Neural cell (in vitro differentiated cells): ENCODE results near the gene RHBDF2. TPM values are rescaled to one million over a fixed set of nuclear protein-coding genes. Genes with fewer than 3 reads are reported as not detected.

Source experiments
- H2AFZ ChIP-seq: fragments of 200-600, 300-800 bp; sonication (generic), shearing (Covaris generic); 2 replicates; pipeline ENCODE4 v1.6.0; 2014; ENCODE audit warnings: low read depth, mild to moderate bottlenecking, antibody characterized with exemption, low read length, moderate library complexity
- H3F3A ChIP-seq: fragments of 200-600 bp; shearing (Covaris generic); 2 replicates; pipeline ENCODE4 v1.6.1; 2016; ENCODE audit warnings: mild to moderate bottlenecking, moderate library complexity, mixed read lengths, antibody characterized with exemption, low read length; ENCODE audit not compliant: insufficient read depth, poor library complexity, severe bottlenecking
- H3K27ac ChIP-seq: fragments of 200-600, 300-800 bp; sonication (generic), shearing (Covaris generic); 2 replicates; pipeline ENCODE4 v1.5.1; 2014; ENCODE audit warnings: mild to moderate bottlenecking, low read length, moderate library complexity
- H3K27me3 ChIP-seq: fragments of 300-800, 200-600 bp; sonication (generic), shearing (Covaris generic); 2 replicates; pipeline ENCODE4 v1.6.0; 2014; ENCODE audit warnings: mild to moderate bottlenecking, low read depth, low read length, moderate library complexity; ENCODE audit not compliant: insufficient read depth
- H3K36me3 ChIP-seq: fragments of 300-800, 200-600 bp; sonication (generic), shearing (Covaris generic); 2 replicates; pipeline ENCODE4 v1.5.1; 2014; ENCODE audit warnings: mild to moderate bottlenecking, antibody characterized with exemption, low read length, moderate library complexity; ENCODE audit not compliant: insufficient read depth
- H3K4me2 ChIP-seq: fragments of 300-800, 200-600 bp; sonication (generic), shearing (Covaris generic); 2 replicates; pipeline ENCODE4 v1.6.0; 2014; ENCODE audit warnings: mild to moderate bottlenecking, low read length
- H3K4me3 ChIP-seq: fragments of 300-800, 200-600 bp; sonication (generic), shearing (Covaris generic); 2 replicates; pipeline ENCODE4 v1.5.1; 2014; ENCODE audit warnings: mild to moderate bottlenecking, low read length, moderate library complexity
- H3K79me2 ChIP-seq: fragments of 200-600 bp; shearing (Covaris generic); replicated peaks from 2 replicates; pipeline ENCODE4 v1.6.0; 2014; ENCODE audit warnings: mild to moderate bottlenecking, low read length, moderate library complexity; ENCODE audit not compliant: insufficient read depth
- H3K9ac ChIP-seq: fragments of 300-800, 200-600 bp; sonication (generic), shearing (Covaris generic); 2 replicates; pipeline ENCODE4 v1.6.1; 2016; ENCODE audit warnings: mild to moderate bottlenecking, low read length, mixed read lengths
- H3K9me2 ChIP-seq: fragments of 200-600 bp; shearing (Covaris generic); 2 replicates; pipeline ENCODE4 v1.6.1; 2016; ENCODE audit warnings: mild to moderate bottlenecking, low read length, mixed read lengths; ENCODE audit not compliant: insufficient read depth
- H3K9me3 ChIP-seq: fragments of 200-600, 300-800 bp; sonication (generic), shearing (Covaris generic); 2 replicates; pipeline ENCODE4 v1.6.1; 2016; ENCODE audit warnings: mild to moderate bottlenecking, mixed run types, low read length, moderate library complexity, mixed read lengths
- H4K20me1 ChIP-seq: fragments of 200-600 bp; shearing (Covaris generic); 2 replicates; pipeline ENCODE4 v1.6.1; 2016; ENCODE audit warnings: mild to moderate bottlenecking, mixed run types; ENCODE audit not compliant: insufficient read depth
- EP300 ChIP-seq: fragments of 450-650 bp; conservative IDR thresholded peaks from 2 replicates; pipeline ENCODE4 v1.6.1; 2014; ENCODE audit warnings: antibody characterized with exemption, mild to moderate bottlenecking, moderate library complexity; ENCODE audit not compliant: poor library complexity, severe bottlenecking
- EZH2 ChIP-seq: fragments of 200-600, 300-800 bp; shearing (Covaris generic), sonication (generic); IDR thresholded peaks from 2 replicates; pipeline ENCODE4 v1.6.1; 2014; ENCODE audit warnings: antibody characterized with exemption, low read length, borderline replicate concordance, mild to moderate bottlenecking; ENCODE audit not compliant: insufficient read depth, poor library complexity, severe bottlenecking
- MXI1 ChIP-seq: fragments of 450-650 bp; conservative IDR thresholded peaks from 2 replicates; pipeline ENCODE4 v1.6.1; 2014; ENCODE audit warnings: antibody characterized with exemption, mild to moderate bottlenecking; ENCODE audit not compliant: poor library complexity, severe bottlenecking
- POLR2AphosphoS5 ChIP-seq: IDR thresholded peaks from 2 replicates; pipeline ENCODE4 v1.6.1; 2012
- RAD21 ChIP-seq: fragments of 450-650 bp; conservative IDR thresholded peaks from 2 replicates; pipeline ENCODE4 v1.6.1; 2014; ENCODE audit warnings: antibody characterized with exemption, mild to moderate bottlenecking, moderate library complexity
- SMC3 ChIP-seq: fragments of 450-650 bp; conservative IDR thresholded peaks from 2 replicates; pipeline ENCODE4 v1.6.1; 2014; ENCODE audit warnings: antibody characterized with exemption, mild to moderate bottlenecking, moderate library complexity; ENCODE audit not compliant: poor library complexity
- TAF1 ChIP-seq: IDR thresholded peaks from 2 replicates; pipeline ENCODE4 v1.6.1; 2012; ENCODE audit warnings: low read depth
- polyA plus RNA-seq: library from polyadenylated mRNA; depleted of rRNA; stranded (reverse); fragments of >200 nt; gene quantifications from 2 replicates; pipeline ENCODE4 v1.2.3, GENCODE V29; 2014
- TF ChIP-seq, protein P1 (sequence below): fragments of 450-650 bp; IDR thresholded peaks from 2 replicates; pipeline ENCODE4 v1.5.1; 2014; ENCODE audit warnings: antibody characterized with exemption, mild to moderate bottlenecking, moderate library complexity; ENCODE audit not compliant: poor library complexity, severe bottlenecking
- TF ChIP-seq, protein P2 (sequence below): IDR thresholded peaks from 2 replicates; pipeline ENCODE4 v1.6.1; 2012; ENCODE audit warnings: borderline replicate concordance

Gene RHBDF2
- polyA plus RNA-seq, 1 donor from 2014 or later: not detected

DNA sequence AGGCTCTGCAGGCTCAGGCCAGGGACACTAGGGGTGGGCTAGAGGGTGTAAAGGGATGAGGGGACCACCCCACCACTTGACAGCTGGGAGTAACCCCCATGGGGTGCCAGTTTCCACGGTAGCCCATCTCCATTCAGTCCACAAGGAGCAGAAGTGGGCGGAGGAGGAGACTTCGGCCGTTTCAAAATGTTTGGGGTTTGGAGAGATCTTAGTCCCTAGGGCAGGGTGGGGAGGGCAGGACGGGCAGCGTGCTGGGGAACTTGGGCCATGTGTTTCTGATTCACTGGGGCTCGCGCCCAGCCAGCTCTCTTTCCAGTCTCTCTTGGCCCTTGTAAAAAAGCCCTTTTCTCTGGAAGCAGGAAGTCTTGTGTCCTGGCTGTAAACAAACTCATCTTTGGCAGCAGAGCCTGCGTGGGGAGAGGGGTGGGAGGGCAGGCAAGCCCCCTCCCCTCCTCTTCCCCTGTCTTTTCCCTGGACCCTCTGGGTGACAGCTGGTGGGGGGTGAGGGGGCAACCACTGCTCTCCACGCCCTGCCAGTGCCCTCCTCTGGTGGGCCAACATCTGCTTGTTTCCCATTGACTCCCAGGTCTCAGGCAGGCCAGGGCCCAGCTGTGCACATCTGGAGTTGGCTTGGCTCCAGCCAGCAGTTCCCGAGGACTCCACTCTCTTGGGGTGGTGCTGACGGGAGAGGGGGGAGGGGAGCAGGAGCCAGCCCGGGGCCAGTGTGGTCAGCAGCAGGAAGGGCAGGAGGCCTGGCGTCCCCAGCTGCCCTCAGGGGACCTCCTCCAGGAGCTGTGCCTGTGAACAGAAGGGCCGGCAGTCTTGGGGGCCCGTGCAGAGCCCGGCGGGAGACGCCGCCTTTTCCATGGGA is 28.2 kb upstream of the RHBDF2 start:
- H3K9ac ChIP-seq: no peak overlapping the region
- no peaks in the 10 kb centered on the region for H3K27me3 ChIP-seq
- no peaks in the 10 kb centered on the region for H3K9me2 ChIP-seq
- no peak for TF ChIP-seq TAF1
- TF ChIP-seq, protein P1, sequence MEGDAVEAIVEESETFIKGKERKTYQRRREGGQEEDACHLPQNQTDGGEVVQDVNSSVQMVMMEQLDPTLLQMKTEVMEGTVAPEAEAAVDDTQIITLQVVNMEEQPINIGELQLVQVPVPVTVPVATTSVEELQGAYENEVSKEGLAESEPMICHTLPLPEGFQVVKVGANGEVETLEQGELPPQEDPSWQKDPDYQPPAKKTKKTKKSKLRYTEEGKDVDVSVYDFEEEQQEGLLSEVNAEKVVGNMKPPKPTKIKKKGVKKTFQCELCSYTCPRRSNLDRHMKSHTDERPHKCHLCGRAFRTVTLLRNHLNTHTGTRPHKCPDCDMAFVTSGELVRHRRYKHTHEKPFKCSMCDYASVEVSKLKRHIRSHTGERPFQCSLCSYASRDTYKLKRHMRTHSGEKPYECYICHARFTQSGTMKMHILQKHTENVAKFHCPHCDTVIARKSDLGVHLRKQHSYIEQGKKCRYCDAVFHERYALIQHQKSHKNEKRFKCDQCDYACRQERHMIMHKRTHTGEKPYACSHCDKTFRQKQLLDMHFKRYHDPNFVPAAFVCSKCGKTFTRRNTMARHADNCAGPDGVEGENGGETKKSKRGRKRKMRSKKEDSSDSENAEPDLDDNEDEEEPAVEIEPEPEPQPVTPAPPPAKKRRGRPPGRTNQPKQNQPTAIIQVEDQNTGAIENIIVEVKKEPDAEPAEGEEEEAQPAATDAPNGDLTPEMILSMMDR: no peak
- TF ChIP-seq SMC3: no peak
- TF ChIP-seq, protein P2, sequence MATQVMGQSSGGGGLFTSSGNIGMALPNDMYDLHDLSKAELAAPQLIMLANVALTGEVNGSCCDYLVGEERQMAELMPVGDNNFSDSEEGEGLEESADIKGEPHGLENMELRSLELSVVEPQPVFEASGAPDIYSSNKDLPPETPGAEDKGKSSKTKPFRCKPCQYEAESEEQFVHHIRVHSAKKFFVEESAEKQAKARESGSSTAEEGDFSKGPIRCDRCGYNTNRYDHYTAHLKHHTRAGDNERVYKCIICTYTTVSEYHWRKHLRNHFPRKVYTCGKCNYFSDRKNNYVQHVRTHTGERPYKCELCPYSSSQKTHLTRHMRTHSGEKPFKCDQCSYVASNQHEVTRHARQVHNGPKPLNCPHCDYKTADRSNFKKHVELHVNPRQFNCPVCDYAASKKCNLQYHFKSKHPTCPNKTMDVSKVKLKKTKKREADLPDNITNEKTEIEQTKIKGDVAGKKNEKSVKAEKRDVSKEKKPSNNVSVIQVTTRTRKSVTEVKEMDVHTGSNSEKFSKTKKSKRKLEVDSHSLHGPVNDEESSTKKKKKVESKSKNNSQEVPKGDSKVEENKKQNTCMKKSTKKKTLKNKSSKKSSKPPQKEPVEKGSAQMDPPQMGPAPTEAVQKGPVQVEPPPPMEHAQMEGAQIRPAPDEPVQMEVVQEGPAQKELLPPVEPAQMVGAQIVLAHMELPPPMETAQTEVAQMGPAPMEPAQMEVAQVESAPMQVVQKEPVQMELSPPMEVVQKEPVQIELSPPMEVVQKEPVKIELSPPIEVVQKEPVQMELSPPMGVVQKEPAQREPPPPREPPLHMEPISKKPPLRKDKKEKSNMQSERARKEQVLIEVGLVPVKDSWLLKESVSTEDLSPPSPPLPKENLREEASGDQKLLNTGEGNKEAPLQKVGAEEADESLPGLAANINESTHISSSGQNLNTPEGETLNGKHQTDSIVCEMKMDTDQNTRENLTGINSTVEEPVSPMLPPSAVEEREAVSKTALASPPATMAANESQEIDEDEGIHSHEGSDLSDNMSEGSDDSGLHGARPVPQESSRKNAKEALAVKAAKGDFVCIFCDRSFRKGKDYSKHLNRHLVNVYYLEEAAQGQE: no peak
- no peak for TF ChIP-seq POLR2AphosphoS5
- no peak for TF ChIP-seq EP300
- no peak for TF ChIP-seq EZH2
- no peak for TF ChIP-seq RAD21
- TF ChIP-seq MXI1: no peak
- H3K36me3 ChIP-seq: no peaks in the 10 kb centered on the region
- H3K4me2 ChIP-seq: no peak overlapping the region
- H2AFZ ChIP-seq: no peak overlapping the region
- H3K27ac ChIP-seq: no peak overlapping the region
- H3K9me3 ChIP-seq: no peaks in the 10 kb centered on the region
- no peaks in the 10 kb centered on the region for H3F3A ChIP-seq
- no peaks in the 10 kb centered on the region for H4K20me1 ChIP-seq
- H3K4me3 ChIP-seq: no peak overlapping the region
- H3K79me2 ChIP-seq: no peaks in the 10 kb centered on the region

DNA sequence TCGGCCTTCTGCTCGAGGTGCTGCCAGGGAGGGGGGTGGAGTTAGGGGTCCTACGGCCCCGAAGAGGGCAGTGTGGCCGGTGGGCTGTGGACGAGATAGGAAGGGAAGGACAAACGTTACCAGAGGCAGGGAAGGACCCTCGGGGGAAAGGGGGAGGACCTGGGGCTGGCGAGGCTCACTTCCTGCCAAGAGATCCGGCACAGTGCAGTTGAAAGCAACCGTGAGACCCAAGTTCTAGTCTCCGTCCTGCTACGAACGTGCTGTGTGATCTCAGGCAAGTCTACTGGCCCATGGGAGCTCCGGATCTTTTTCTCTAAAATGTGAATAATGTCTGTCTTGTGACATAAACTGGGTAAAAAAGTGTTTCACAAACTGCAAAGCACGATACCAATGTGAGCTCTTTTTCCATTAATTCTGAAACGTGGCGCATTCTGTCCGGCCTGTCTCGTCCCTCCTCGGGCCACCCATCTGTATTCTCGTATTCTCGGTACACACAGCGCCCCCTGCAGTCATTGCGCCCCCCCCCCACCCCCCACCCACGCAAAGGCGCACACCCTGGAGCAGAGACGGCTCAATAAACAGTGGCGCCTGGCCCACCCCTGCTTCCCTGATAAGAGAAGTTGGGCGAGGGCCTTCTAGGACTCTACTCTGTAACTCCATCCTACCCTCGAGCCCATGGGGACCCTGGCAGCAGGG is 27.5 kb upstream of the RHBDF2 start:
- H3K36me3 ChIP-seq: no peaks in the 10 kb centered on the region
- no peaks in the 10 kb centered on the region for H3K79me2 ChIP-seq
- no peak overlapping the region for H3K9ac ChIP-seq
- no peak overlapping the region for H3K27ac ChIP-seq
- no peaks in the 10 kb centered on the region for H3F3A ChIP-seq
- no peak overlapping the region for H3K4me2 ChIP-seq
- TF ChIP-seq RAD21: no peak
- no peak for TF ChIP-seq POLR2AphosphoS5
- no peak overlapping the region for H2AFZ ChIP-seq
- H4K20me1 ChIP-seq: no peaks in the 10 kb centered on the region
- no peaks in the 10 kb centered on the region for H3K9me3 ChIP-seq
- no peaks in the 10 kb centered on the region for H3K27me3 ChIP-seq
- H3K9me2 ChIP-seq: no peaks in the 10 kb centered on the region
- no peak overlapping the region for H3K4me3 ChIP-seq
